ENCODE measurements around the gene NHERF2. TPM values are rescaled to one million over a fixed set of nuclear protein-coding genes. Genes with fewer than 3 reads are reported as not detected.

The NHERF2 gene
- total and polyA plus RNA-seq, 3 donors from 2014 or later: 50.6 to 59.9 (median 54.1) TPM

DNA sequence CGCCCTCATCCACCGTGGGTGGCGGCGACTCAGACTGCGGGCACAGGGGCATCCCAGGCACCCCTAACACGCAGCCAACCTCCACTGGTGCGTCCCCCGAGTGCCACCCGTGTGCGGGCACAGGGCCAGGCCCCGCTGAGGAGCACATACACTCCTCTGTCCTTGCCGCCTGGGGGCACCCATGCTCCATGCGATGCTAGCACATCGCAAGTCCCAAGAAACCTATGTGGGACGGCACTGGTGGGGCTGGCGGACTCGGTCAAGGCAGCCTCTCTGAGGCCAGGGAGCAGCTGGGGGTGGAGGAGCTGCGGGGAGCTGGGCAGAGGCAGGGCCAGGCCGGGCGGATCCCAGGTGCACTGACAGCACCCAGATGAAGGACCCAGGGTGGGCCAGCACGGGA lies 21.1 kb upstream of the NHERF2 start:
- DNase-seq: no peak
- intact Hi-C loops (cut with DNase I; ENCODE audit: low total_unique reads): no loop called here
- Histone ChIP-seq H3K4me3 (no peak overlapping the region), H3K27ac (no peak overlapping the region), H3K27me3 (no peaks in the 10 kb centered on the region), H3K4me1 (peaks cover 46% of the 10 kb centered on the region), H3K36me3 (ENCODE audit: low read depth, missing control alignments) (no peaks in the 10 kb centered on the region), H3K9me3 (no peaks in the 10 kb centered on the region)
- no peak for TF ChIP-seq POLR2A (IDR thresholded peaks at IDR 0.05)
- TF ChIP-seq, protein P1, sequence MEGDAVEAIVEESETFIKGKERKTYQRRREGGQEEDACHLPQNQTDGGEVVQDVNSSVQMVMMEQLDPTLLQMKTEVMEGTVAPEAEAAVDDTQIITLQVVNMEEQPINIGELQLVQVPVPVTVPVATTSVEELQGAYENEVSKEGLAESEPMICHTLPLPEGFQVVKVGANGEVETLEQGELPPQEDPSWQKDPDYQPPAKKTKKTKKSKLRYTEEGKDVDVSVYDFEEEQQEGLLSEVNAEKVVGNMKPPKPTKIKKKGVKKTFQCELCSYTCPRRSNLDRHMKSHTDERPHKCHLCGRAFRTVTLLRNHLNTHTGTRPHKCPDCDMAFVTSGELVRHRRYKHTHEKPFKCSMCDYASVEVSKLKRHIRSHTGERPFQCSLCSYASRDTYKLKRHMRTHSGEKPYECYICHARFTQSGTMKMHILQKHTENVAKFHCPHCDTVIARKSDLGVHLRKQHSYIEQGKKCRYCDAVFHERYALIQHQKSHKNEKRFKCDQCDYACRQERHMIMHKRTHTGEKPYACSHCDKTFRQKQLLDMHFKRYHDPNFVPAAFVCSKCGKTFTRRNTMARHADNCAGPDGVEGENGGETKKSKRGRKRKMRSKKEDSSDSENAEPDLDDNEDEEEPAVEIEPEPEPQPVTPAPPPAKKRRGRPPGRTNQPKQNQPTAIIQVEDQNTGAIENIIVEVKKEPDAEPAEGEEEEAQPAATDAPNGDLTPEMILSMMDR (IDR thresholded peaks at IDR 0.05): no peak
- WGBS, 2 donors: 73 to 78% methylated on average over 3 to 21 of the region's 21 CpGs

DNA sequence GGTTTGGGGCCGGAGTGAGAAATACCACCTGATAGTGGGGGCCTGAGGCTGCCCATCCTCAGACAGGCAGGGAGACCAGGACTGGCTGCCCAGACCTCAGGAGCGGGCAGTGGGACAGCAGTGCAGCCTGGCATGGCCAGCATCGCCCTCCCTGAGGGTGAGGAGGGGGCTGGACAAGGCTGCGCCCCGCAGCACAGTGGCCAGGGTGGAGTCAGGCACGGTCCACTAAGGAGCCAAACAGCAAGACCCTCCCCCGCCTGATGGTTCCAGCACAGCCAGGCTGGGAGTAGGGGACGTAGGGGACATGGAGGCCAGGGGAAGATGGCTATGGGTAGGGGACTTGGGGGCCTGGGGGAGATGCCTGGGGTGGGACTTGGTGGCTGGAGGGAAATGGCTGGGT lies 20.4 kb upstream of the NHERF2 start:
- WGBS, 2 donors: 85 to 86% methylated on average over 4 to 8 of the region's 8 CpGs
- no peaks in the 10 kb centered on the region for H3K36me3 ChIP-seq (ENCODE audit: low read depth, missing control alignments)
- intact Hi-C loops (cut with DNase I; ENCODE audit: low total_unique reads): no loop called here
- H3K4me1 ChIP-seq: peaks cover 47% of the 10 kb centered on the region
- TF ChIP-seq, protein P1 (IDR thresholded peaks at IDR 0.05): no peak
- TF ChIP-seq POLR2A (IDR thresholded peaks at IDR 0.05): no peak
- no peak overlapping the region for H3K27ac ChIP-seq
- no peak for DNase-seq
- no peak overlapping the region for H3K4me3 ChIP-seq
- no peaks in the 10 kb centered on the region for H3K27me3 ChIP-seq
- no peaks in the 10 kb centered on the region for H3K9me3 ChIP-seq

DNA sequence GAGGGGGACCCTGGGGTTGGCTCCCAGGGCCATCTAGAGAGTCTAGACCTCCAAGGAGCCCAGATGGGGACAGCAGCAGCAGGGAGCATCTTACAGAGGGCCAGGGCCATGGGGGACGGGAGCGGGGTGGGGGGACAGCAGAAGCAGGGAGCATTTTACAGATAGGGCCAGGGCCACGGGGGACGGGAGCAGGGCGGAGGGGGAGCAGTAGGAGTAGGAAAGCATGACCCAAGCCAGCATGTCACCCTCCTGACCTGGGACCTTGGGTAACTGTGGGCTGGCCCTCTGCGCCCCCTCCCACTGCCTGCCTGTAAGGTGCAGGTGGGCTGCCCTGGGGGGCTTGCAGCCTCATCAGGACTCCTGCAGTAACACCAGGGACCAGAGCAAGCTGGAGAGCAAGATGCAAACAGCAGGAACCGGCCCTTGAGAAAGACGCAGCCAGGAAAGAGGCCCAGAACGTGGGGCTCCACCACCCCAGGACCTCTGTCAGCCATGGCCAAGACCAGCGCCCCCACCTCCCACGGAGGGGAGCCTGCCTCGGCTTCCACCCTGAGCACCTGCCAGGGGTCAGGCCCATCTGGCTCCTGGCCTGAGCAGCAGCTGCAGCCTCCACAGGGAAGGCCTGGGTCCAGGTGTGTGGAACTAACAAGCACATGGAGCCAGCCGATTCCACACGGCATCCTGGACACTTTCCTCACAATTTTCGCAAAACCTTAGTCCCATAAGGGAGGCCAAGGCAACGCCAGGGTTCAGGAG lies 19.4 kb upstream of the NHERF2 start:
- DNase-seq: no peak
- peaks cover 47% of the 10 kb centered on the region for H3K4me1 ChIP-seq
- intact Hi-C loops (cut with DNase I; ENCODE audit: low total_unique reads): no loop called here

DNA sequence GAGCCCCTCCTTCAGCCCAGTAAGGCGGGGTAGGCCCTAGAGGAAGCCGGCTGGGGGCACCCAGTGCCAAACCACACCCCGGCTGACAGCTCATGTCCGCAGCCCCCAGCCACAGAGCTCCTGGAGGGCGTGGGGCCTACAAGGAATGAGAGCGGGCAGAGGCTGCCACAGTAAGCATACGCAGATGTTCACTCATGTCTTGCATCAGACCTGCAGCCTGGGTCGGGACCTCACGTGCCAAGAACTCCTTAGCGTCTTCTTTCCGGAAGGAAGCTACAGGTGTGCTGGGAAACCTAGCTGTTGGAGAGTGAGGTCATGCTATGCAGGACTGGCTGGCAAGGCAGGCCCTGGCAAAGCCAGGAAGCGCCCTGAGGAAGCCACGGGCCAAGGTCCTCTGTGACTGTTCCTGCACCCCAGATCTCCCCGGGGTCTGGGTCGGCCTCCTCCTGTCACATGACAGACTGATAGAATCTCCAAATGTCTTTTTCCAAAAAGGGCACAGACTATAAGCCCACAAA lies 18.6 kb upstream of the NHERF2 start:
- H3K4me1 ChIP-seq: peaks cover 47% of the 10 kb centered on the region

More for the DNA sequence above, 19.4 kb upstream of the NHERF2 start:
- Histone ChIP-seq H3K36me3 (ENCODE audit: low read depth, missing control alignments) (no peaks in the 10 kb centered on the region), H3K4me3 (no peak overlapping the region), H3K9me3 (no peaks in the 10 kb centered on the region), H3K27me3 (no peaks in the 10 kb centered on the region), H3K27ac (no peak overlapping the region)
- no peak for TF ChIP-seq POLR2A (IDR thresholded peaks at IDR 0.05)
- TF ChIP-seq, protein P1 (IDR thresholded peaks at IDR 0.05): no peak
- WGBS, 2 donors: 71 to 82% methylated on average over 10 to 16 of the region's 16 CpGs

More for the DNA sequence above, 18.6 kb upstream of the NHERF2 start:
- H3K27ac ChIP-seq: no peak overlapping the region
- H3K9me3 ChIP-seq: no peaks in the 10 kb centered on the region
- 34 to 48% methylated on average over 12 to 15 of the region's 15 CpGs for WGBS, 2 donors
- no peaks in the 10 kb centered on the region for H3K27me3 ChIP-seq
- H3K36me3 ChIP-seq (ENCODE audit: low read depth, missing control alignments): no peaks in the 10 kb centered on the region
- TF ChIP-seq, protein P1 (IDR thresholded peaks at IDR 0.05): no peak
- no peak for TF ChIP-seq POLR2A (IDR thresholded peaks at IDR 0.05)
- no peak for DNase-seq
- no peak overlapping the region for H3K4me3 ChIP-seq
- intact Hi-C loops (cut with DNase I; ENCODE audit: low total_unique reads): no loop called here
